GM23338 (cell line): Measurements from ENCODE around the gene ZNF366. TPM values are rescaled to one million over a fixed set of nuclear protein-coding genes. Genes with fewer than 3 reads are reported as not detected.

ENCODE experiments used
- ATAC-seq: fragments of 200-7000 bp; cut with Tn5 transposase; 3 replicates; pipeline ENCODE4 v1.9.1; 2020
- DNase-seq: peaks from one replicate; pipeline ENCODE4 v3.0.0-alpha.2; 2015; ENCODE audit warnings: low spot score
- H2AFZ ChIP-seq: fragments of 200-600 bp; sonication (generic); 2 replicates; pipeline ENCODE4 v1.8.0; 2016; ENCODE audit warnings: antibody characterized with exemption, mild to moderate bottlenecking, moderate library complexity
- H3F3A ChIP-seq: fragments of 200-600 bp; sonication (generic); replicated peaks from 2 replicates; pipeline ENCODE4 v1.8.0; 2017; ENCODE audit warnings: antibody characterized with exemption, mixed run types, low read depth
- H3K27ac ChIP-seq: fragments of 200-600 bp; sonication (generic); 2 replicates; pipeline ENCODE4 v1.6.1; 2016; ENCODE audit warnings: low read depth
- H3K27me3 ChIP-seq: fragments of 200-600 bp; sonication (generic); 2 replicates; pipeline ENCODE4 v1.8.0; 2016; ENCODE audit warnings: mild to moderate bottlenecking, mixed run types, moderate library complexity; ENCODE audit not compliant: insufficient read depth
- H3K36me3 ChIP-seq: fragments of 200-600 bp; sonication (generic); 2 replicates; pipeline ENCODE4 v1.8.0; 2016; ENCODE audit warnings: mild to moderate bottlenecking; ENCODE audit not compliant: insufficient read depth
- H3K4me1 ChIP-seq: fragments of 200-600 bp; sonication (generic); 2 replicates; pipeline ENCODE4 v1.8.0; 2016; ENCODE audit warnings: mild to moderate bottlenecking, moderate library complexity; ENCODE audit not compliant: insufficient read depth
- H3K4me2 ChIP-seq: fragments of 200-600 bp; sonication (generic); 2 replicates; pipeline ENCODE4 v1.7.1; 2017; ENCODE audit warnings: mixed run types
- H3K4me3 ChIP-seq: fragments of 200-600 bp; sonication (generic); 2 replicates; pipeline ENCODE4 v1.6.1; 2016; ENCODE audit warnings: mixed run types
- H3K79me2 ChIP-seq: fragments of 200-600 bp; sonication (generic); replicated peaks from 2 replicates; pipeline ENCODE4 v1.8.0; 2017; ENCODE audit warnings: mild to moderate bottlenecking; ENCODE audit not compliant: insufficient read depth
- H3K9me2 ChIP-seq: fragments of 200-600 bp; sonication (generic); 2 replicates; pipeline ENCODE4 v1.8.0; 2017; ENCODE audit not compliant: insufficient read depth
- H4K20me1 ChIP-seq: fragments of 200-600 bp; sonication (generic); replicated peaks from 2 replicates; pipeline ENCODE4 v1.8.0; 2017; ENCODE audit warnings: mild to moderate bottlenecking; ENCODE audit not compliant: insufficient read depth
- H3K27ac Mint-ChIP-seq: 2 replicates; pipeline ENCODE4 v1.8.0; 2020; ENCODE audit warnings: inconsistent platforms, mild to moderate bottlenecking, moderate library complexity, mixed read lengths
- H3K27me3 Mint-ChIP-seq: 3 replicates; pipeline ENCODE4 v1.8.0; 2022; ENCODE audit warnings: low read depth, mild to moderate bottlenecking, moderate library complexity, mixed read lengths, inconsistent platforms; ENCODE audit not compliant: insufficient read depth, poor library complexity
- H3K36me3 Mint-ChIP-seq: 3 replicates; pipeline ENCODE4 v1.8.0; 2021; ENCODE audit warnings: low read depth, mild to moderate bottlenecking, inconsistent platforms, moderate library complexity, mixed read lengths
- H3K4me1 Mint-ChIP-seq: 3 replicates; pipeline ENCODE4 v1.8.0; 2020; ENCODE audit warnings: mild to moderate bottlenecking, inconsistent platforms, mixed read lengths
- H3K4me3 Mint-ChIP-seq: 3 replicates; pipeline ENCODE4 v1.8.0; 2021; ENCODE audit warnings: moderate library complexity, mild to moderate bottlenecking, inconsistent platforms, mixed read lengths
- H3K9me3 Mint-ChIP-seq: 3 replicates; pipeline ENCODE4 v1.8.0; 2020; ENCODE audit warnings: moderate library complexity, mild to moderate bottlenecking, inconsistent platforms, mixed read lengths
- CREB1 ChIP-seq: fragments of 250-450 bp; sonication (Bioruptor Pico); IDR thresholded peaks from 2 replicates; pipeline ENCODE4 v1.5.0; 2020; ENCODE audit warnings: low read depth, mild to moderate bottlenecking, moderate library complexity
- CTCF ChIP-seq, 2 experiments: fragments of 200-600 bp in 1 of 2; sonication (generic) in 1 of 2; conservative IDR thresholded peaks; 2 replicates each; pipeline versions ENCODE4 v1.5.1 to v1.6.1; 2016 to 2017; ENCODE audit warnings: antibody characterized with exemption in 2 of 2, low read depth in 2 of 2, mild to moderate bottlenecking in 2 of 2, moderate library complexity in 1 of 2
- JUNB ChIP-seq: IDR thresholded peaks from one replicate; pipeline ENCODE4 v1.6.1; 2016; ENCODE audit warnings: antibody characterized with exemption; ENCODE audit not compliant: unreplicated experiment
- POLR2AphosphoS5 ChIP-seq: IDR thresholded peaks from 2 replicates; pipeline ENCODE4 v1.6.1; 2016; ENCODE audit warnings: antibody characterized with exemption, low read depth
- REST ChIP-seq: IDR thresholded peaks from one replicate; pipeline ENCODE4 v1.6.1; 2018; ENCODE audit warnings: antibody characterized with exemption; ENCODE audit not compliant: unreplicated experiment
- STAT1 ChIP-seq: IDR thresholded peaks from one replicate; pipeline ENCODE4 v1.6.1; 2016; ENCODE audit warnings: antibody characterized with exemption; ENCODE audit not compliant: unreplicated experiment
- ZNF114 ChIP-seq: fragments of 250-450 bp; sonication (Bioruptor Pico); IDR thresholded peaks from 2 replicates; pipeline ENCODE4 v1.5.0; 2020; ENCODE audit warnings: mild to moderate bottlenecking, moderate library complexity
- ZNF331 ChIP-seq: fragments of 250-450 bp; sonication (Bioruptor Pico); IDR thresholded peaks from 2 replicates; pipeline ENCODE4 v1.5.0; 2020; ENCODE audit warnings: low read depth, mild to moderate bottlenecking, moderate library complexity
- ZNF462 ChIP-seq: fragments of 250-450 bp; sonication (Bioruptor Pico); IDR thresholded peaks from 2 replicates; pipeline ENCODE4 v1.5.0; 2020; ENCODE audit warnings: mild to moderate bottlenecking, moderate library complexity
- polyA plus RNA-seq: library from polyadenylated mRNA; unstranded; fragments of >200 nt; fragmentation: Nextera tagmentation; extraction: Ambion mirVana; gene quantifications from 2 replicates; pipeline ENCODE4 v1.2.1, GENCODE V29; 2016
- total RNA-seq: library from RNA; depleted of rRNA; stranded (reverse); fragments of >200 nt; shearing (Covaris generic); gene quantifications from 2 replicates; pipeline ENCODE4 v1.2.3, GENCODE V29; 2014

ZNF366 gene
- total and polyA plus RNA-seq, 2 experiments from 2014 or later, result not detected

GRCh38 chr5:72428669-72429068, 78.5 kb downstream of the ZNF366 start:
- no peaks in the 10 kb centered on the region for H3K36me3 Mint-ChIP-seq
- Histone ChIP-seq H3F3A (no peaks in the 10 kb centered on the region), H3K36me3 (no peaks in the 10 kb centered on the region), H2AFZ (no peak overlapping the region), H3K27me3 (no peaks in the 10 kb centered on the region), H3K4me3 (no peak overlapping the region), H3K4me1 (no peaks in the 10 kb centered on the region), H4K20me1 (no peaks in the 10 kb centered on the region), H3K4me2 (no peak overlapping the region), H3K79me2 (no peaks in the 10 kb centered on the region), H3K27ac (no peak overlapping the region), H3K9me2 (peaks cover 3% of the 10 kb centered on the region; the same call in 1 of the 2 replicates)
- DNase-seq (no peak), ATAC-seq (no peak)
- peaks cover 5% of the 10 kb centered on the region; the same call in 2 of the 3 replicates for H3K4me1 Mint-ChIP-seq
- TF ChIP-seq JUNB (no peak), REST (no peak), STAT1 (no peak), CREB1 (CRISPR knock-in tag) (no peak)
- no peak overlapping the region for H3K4me3 Mint-ChIP-seq
- no peak overlapping the region for H3K27ac Mint-ChIP-seq
- H3K9me3 Mint-ChIP-seq, result no peaks in the 10 kb centered on the region
- H3K27me3 Mint-ChIP-seq, result no peaks in the 10 kb centered on the region

GRCh38 chr5:72427488-72428437, 79.4 kb downstream of the ZNF366 start:
- Histone ChIP-seq H3K4me3 (no peak overlapping the region), H3K27ac (no peak overlapping the region), H3K4me1 (no peaks in the 10 kb centered on the region), H3K79me2 (no peaks in the 10 kb centered on the region), H3K9me2 (peaks cover 3% of the 10 kb centered on the region; the same call in 1 of the 2 replicates), H2AFZ (no peak overlapping the region), H3F3A (no peaks in the 10 kb centered on the region), H4K20me1 (no peaks in the 10 kb centered on the region), H3K27me3 (no peaks in the 10 kb centered on the region), H3K36me3 (no peaks in the 10 kb centered on the region), H3K4me2 (no peak overlapping the region)
- Mint-ChIP-seq H3K9me3 (no peaks in the 10 kb centered on the region), H3K4me3 (no peak overlapping the region), H3K27ac (no peak overlapping the region), H3K27me3 (no peaks in the 10 kb centered on the region), H3K4me1 (peaks cover 5% of the 10 kb centered on the region; the same call in 2 of the 3 replicates), H3K36me3 (no peaks in the 10 kb centered on the region)
- peak; percentile 29 for DNase-seq
- peak; percentile 93 for ATAC-seq
- TF ChIP-seq ZNF462 (CRISPR knock-in tag) (no peak), JUNB (no peak), ZNF331 (CRISPR knock-in tag) (no peak), ZNF114 (no peak), POLR2AphosphoS5 (no peak), CTCF (conservative IDR thresholded peaks at IDR 0.05; ENCODE audit: low read depth in 2 of 2) (no peak)
